ENCODE data around the gene FANCI.

- no peak for TF ChIP-seq CTCF (IDR thresholded peaks at IDR 0.05)
- no peak for TF ChIP-seq POLR2A (IDR thresholded peaks at IDR 0.05)
Measured at GRCh38 chr15:89328398-89329254, 84.8 kb downstream of the FANCI start.
